Measurements from ENCODE around the gene HAUS8. TPM values are rescaled to one million over a fixed set of nuclear protein-coding genes. Genes with fewer than 3 reads are reported as not detected.
"Not testable (repeated sequence)": the region's sequence is repeated elsewhere in the genome, so short reads cannot be mapped to it uniquely, and the experiment has no call there.

The HAUS8 gene
- total RNA-seq, 4 donors from 2014 or later: 4.4 to 13.8 (median 10.3) TPM

DNA sequence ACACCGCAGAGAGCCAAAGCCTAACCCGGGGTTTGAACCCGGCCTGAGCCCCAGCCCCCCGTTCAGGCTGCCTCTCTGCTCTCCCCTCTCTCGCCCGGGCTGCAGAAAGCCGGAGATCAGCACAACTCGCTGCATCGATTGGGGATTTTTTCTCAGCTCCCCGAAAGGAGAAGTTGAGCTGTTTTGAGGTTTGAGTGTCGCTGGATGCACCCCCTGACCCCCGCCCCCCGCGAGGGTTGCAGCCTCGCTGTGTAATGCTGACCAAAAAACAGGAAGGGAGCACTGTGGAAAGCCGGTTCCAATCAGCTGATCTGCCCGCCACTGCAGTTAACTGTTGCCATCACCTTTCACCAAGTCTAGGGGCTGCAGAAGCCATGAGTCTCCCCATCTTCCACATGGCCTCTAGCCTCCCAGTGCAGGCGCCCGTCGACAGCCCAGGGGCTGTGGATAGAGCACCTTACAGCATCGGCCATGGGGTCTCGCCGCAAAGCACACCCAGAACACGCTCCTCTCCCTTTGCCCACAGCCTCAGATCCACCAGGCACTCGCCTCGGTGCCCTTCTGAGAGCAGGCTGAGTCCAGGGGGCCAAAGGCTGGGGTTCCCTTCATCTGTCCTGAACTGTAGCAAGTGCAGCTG is 34.8 kb upstream of the HAUS8 start:
- intact Hi-C loops (cut with DNase I; ENCODE audit: low total_unique reads) (no loop called here), in situ Hi-C loops (cut with MboI; ENCODE audit: low pct_ligation_motif_present in 1 of 4, low pct_unique_long_range_greater_than_20kb in 1 of 4, low sequenced_read_pairs in 3 of 4) (no loop called here)
- Histone ChIP-seq H3K9me3 (no peaks in the 10 kb centered on the region), H3K27me3 (no peaks in the 10 kb centered on the region), H3K4me3 (no peak overlapping the region), H3K27ac (peak overlapping the region; percentile 79 to 92 (median 84)), H3K4me1 (peaks cover 19 to 42% (median 26%) of the 10 kb centered on the region in 4 donors), H3K36me3 (no peaks in the 10 kb centered on the region)
- no peak for TF ChIP-seq EP300 (IDR thresholded peaks at IDR 0.05; ENCODE audit: low read depth)
- 81% methylated on average over 26 of the region's 26 CpGs; no CpG with 5 or more reads in 1 of the 2 donors for WGBS, 2 donors (ENCODE audit: low coverage in 1 of 2)
- peak; percentile 65 for DNase-seq

DNA sequence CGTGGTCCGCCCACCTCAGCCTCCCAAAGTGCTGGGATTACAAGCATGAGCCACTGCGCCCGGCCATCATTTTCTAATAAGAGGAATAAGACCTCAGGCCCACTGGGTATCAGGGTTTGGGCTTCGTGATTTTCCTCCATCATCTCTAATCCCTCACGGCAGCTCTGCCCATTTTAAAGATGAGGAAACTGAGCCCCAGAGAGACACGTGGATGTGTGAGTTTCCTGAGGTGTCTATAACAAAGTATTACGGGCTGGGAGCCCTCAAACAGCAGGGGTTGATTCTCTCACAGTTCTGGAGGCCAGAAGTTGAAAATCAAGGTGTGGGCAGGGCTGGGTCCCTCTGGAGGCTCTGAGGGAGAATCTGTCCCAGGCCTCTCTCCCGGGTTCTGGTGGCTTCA is 34.0 kb upstream of the HAUS8 start:
- peaks cover 19 to 42% (median 24%) of the 10 kb centered on the region in 4 donors for H3K4me1 ChIP-seq
- H3K4me3 ChIP-seq: no peak overlapping the region
- H3K9me3 ChIP-seq: no peaks in the 10 kb centered on the region
- H3K36me3 ChIP-seq: peaks cover 0 to 2% (median 0%) of the 10 kb centered on the region in 4 donors
- DNase-seq: no peak
- H3K27me3 ChIP-seq: no peaks in the 10 kb centered on the region
- in situ Hi-C loops (cut with MboI; ENCODE audit: low pct_ligation_motif_present in 1 of 4, low pct_unique_long_range_greater_than_20kb in 1 of 4, low sequenced_read_pairs in 3 of 4) (no loop called here), intact Hi-C loops (cut with DNase I; ENCODE audit: low total_unique reads) (no loop called here)
- no peak for TF ChIP-seq POLR2A (IDR thresholded peaks at IDR 0.05)
- no peak for TF ChIP-seq EP300 (IDR thresholded peaks at IDR 0.05; ENCODE audit: low read depth)
- TF ChIP-seq POLR2AphosphoS5 (IDR thresholded peaks at IDR 0.05): no peak
- TF ChIP-seq, protein P1, sequence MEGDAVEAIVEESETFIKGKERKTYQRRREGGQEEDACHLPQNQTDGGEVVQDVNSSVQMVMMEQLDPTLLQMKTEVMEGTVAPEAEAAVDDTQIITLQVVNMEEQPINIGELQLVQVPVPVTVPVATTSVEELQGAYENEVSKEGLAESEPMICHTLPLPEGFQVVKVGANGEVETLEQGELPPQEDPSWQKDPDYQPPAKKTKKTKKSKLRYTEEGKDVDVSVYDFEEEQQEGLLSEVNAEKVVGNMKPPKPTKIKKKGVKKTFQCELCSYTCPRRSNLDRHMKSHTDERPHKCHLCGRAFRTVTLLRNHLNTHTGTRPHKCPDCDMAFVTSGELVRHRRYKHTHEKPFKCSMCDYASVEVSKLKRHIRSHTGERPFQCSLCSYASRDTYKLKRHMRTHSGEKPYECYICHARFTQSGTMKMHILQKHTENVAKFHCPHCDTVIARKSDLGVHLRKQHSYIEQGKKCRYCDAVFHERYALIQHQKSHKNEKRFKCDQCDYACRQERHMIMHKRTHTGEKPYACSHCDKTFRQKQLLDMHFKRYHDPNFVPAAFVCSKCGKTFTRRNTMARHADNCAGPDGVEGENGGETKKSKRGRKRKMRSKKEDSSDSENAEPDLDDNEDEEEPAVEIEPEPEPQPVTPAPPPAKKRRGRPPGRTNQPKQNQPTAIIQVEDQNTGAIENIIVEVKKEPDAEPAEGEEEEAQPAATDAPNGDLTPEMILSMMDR (IDR thresholded peaks at IDR 0.05): no peak
- 87% methylated on average over 9 of the region's 9 CpGs; no CpG with 5 or more reads in 1 of the 2 donors for WGBS, 2 donors (ENCODE audit: low coverage in 1 of 2)
- peak overlapping the region; percentile 79 to 92 (median 84) for H3K27ac ChIP-seq

DNA sequence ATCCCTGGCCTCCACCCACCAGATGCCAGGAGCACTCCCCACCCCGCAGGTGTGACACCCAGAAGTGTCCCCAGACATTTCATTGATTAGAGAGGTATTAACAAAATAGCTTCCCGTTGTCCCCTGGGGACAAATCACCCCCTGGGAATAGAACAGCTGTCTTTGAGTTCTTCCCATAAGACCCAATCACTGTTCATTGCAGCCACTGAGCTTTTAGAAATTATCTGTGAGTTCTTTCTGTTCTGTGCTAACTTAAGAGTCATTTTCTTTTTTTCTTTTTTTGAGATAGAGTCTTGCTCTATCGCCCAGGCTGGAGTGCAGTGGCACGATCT is 33.2 kb upstream of the HAUS8 start:
- DNase-seq: no peak
- H3K9me3 ChIP-seq: no peaks in the 10 kb centered on the region
- H3K36me3 ChIP-seq: peaks cover 0 to 6% (median 0%) of the 10 kb centered on the region in 4 donors
- intact Hi-C loops (cut with DNase I; ENCODE audit: low total_unique reads) (loop anchor here (1.0 kb wide), 1 partner anchor 29 kb away; no protein-coding TSS in a partner anchor), in situ Hi-C loops (cut with MboI; ENCODE audit: low pct_ligation_motif_present in 1 of 4, low pct_unique_long_range_greater_than_20kb in 1 of 4, low sequenced_read_pairs in 3 of 4) (no loop called here)
- 41 to 75% methylated on average over 3 to 4 of the region's 4 CpGs for WGBS, 2 donors (ENCODE audit: low coverage in 1 of 2)
- H3K4me1 ChIP-seq: peaks cover 19 to 35% (median 22%) of the 10 kb centered on the region in 4 donors
- peak overlapping the region; percentile 79 to 92 (median 84) for H3K27ac ChIP-seq
- no peaks in the 10 kb centered on the region for H3K27me3 ChIP-seq
- no peak overlapping the region for H3K4me3 ChIP-seq
- TF ChIP-seq, protein P1 (IDR thresholded peaks at IDR 0.05): no peak
- TF ChIP-seq EP300 (IDR thresholded peaks at IDR 0.05; ENCODE audit: low read depth): no peak
- TF ChIP-seq POLR2AphosphoS5 (IDR thresholded peaks at IDR 0.05): no peak
- no peak for TF ChIP-seq POLR2A (IDR thresholded peaks at IDR 0.05)

DNA sequence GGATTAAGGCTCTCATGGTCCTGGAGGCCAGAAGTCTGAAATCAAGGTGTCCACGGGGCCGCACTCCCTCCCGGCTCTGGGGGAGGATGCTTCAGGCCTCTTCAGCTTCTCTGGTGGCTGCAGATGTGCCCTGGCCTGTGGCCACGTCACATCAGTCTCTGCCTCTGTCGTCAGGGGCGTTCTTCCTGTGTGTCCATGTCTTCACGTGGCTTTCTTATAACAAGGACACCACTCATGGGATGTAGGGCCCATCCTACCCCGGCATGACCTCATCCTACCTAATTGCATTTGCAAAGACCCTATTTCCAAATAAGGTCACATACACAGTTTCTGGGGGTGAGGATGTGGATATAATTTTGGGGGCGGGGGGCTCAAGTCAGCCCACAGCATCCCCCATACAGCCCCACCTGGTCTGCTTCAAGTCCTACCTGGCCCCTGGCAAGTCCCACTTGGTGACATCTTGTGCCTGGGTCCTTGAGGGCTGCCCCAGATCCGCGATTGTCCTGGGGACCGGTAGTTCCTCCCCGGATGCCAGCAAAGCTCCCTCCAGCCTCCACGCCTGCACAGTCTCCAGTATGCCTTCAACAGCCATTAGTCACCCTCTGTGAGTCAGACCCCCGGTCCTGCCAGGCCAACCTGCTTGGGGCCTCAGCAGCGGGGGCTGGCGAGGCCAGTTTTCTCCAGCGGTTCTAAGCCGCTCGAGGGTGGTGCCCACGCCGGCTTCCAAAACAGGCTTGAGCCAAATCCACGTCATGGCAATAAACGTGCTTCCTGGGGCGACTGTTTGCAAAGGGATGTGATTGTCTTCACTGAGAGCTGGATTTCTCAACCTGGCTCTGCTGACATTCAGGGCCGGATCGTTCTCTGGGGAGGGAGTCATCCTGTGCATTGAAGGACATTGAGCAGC is 32.5 kb upstream of the HAUS8 start:
- Histone ChIP-seq H3K36me3 (peaks cover 0 to 12% (median under 1%) of the 10 kb centered on the region in 4 donors), H3K4me1 (peaks cover 18 to 32% (median 19%) of the 10 kb centered on the region in 4 donors)
- intact Hi-C loops (cut with DNase I; ENCODE audit: low total_unique reads): loop anchor here (1.0 kb wide), 1 partner anchor 28 kb away; no protein-coding TSS in a partner anchor

DNA sequence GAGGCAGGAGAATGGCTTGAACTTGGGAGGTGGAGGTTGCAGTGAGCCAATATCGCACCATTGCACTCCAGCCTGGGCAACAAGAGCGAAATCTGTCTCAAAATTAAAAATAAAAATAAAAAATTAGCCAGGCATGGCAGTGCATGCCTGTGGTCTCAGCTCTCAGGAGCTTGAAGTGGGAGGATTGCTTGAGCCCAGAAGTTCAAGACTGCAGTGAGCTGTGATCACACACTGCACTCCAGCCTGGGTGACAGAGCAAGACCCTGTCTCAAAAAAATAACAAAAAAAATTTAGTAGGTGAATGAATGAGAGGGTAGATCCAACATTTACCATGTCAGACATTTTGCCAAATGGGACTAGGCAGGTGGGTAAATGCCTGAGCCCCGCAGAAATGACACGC is 31.7 kb upstream of the HAUS8 start:
- in situ Hi-C loops (cut with MboI; ENCODE audit: low pct_ligation_motif_present in 1 of 4, low pct_unique_long_range_greater_than_20kb in 1 of 4, low sequenced_read_pairs in 3 of 4); H3K27me3 ChIP-seq; intact Hi-C loops (cut with DNase I; ENCODE audit: low total_unique reads); H3K4me3 ChIP-seq; H3K9me3 ChIP-seq; DNase-seq: not testable (repeated sequence)
- Histone ChIP-seq H3K4me1 (peaks cover 17 to 32% (median 19%) of the 10 kb centered on the region in 4 donors), H3K27ac (peak overlapping the region; percentile 79 to 92 (median 84)), H3K36me3 (peaks cover 0 to 15% (median 5%) of the 10 kb centered on the region in 4 donors)
- WGBS, 2 donors (ENCODE audit: low coverage in 1 of 2): 95% methylated on average over 4 of the region's 4 CpGs; no CpG with 5 or more reads in 1 of the 2 donors

More for the DNA sequence above, 32.5 kb upstream of the HAUS8 start:
- H3K27me3 ChIP-seq: no peaks in the 10 kb centered on the region
- H3K27ac ChIP-seq: peak overlapping the region; percentile 79 to 92 (median 84)
- WGBS, 2 donors (ENCODE audit: low coverage in 1 of 2): 58% methylated on average over 22 of the region's 27 CpGs; no CpG with 5 or more reads in 1 of the 2 donors
- DNase-seq: peak; percentile 77
- in situ Hi-C loops (cut with MboI; ENCODE audit: low pct_ligation_motif_present in 1 of 4, low pct_unique_long_range_greater_than_20kb in 1 of 4, low sequenced_read_pairs in 3 of 4): no loop called here
- TF ChIP-seq EP300 (IDR thresholded peaks at IDR 0.05; ENCODE audit: low read depth) (peak; percentile 14), POLR2AphosphoS5 (IDR thresholded peaks at IDR 0.05) (peak; percentile 65 to 78 (median 67))
- TF ChIP-seq, protein P1 (IDR thresholded peaks at IDR 0.05): no peak
- no peak overlapping the region for H3K4me3 ChIP-seq
- no peaks in the 10 kb centered on the region for H3K9me3 ChIP-seq
